Activated CD4-positive, alpha-beta memory T cell treated with anti-CD3 and anti-CD28 coated beads, Interleukin-2, amount 10 ng/mL, durations not matched to agents 7 days and 5 days (primary cell): ENCODE measurements around the gene GNS. TPM values are rescaled to one million over a fixed set of nuclear protein-coding genes. Genes with fewer than 3 reads are reported as not detected.

Experiments used
- CTCF ChIA-PET: fragments of 350-600 bp; sonication (Branson Sonifier 250); formaldehyde crosslinking; loops from one replicate; lab custom pipeline; 2021; ENCODE audit warnings: antibody characterized with exemption, inconsistent platforms; lab: Charles Lee
- POLR2A ChIA-PET: fragments of 350-600 bp; sonication (Branson Sonifier 250); formaldehyde crosslinking; loops from one replicate; lab custom pipeline; 2021; ENCODE audit warnings: antibody characterized with exemption; lab: Charles Lee
- DNase-seq: peaks from one replicate; pipeline ENCODE4 v3.0.0-alpha.2; 2020
- H3K27ac Mint-ChIP-seq: one replicate; pipeline ENCODE4 v1.8.0; 2021; ENCODE audit warnings: mild to moderate bottlenecking, mixed read lengths
- H3K27me3 Mint-ChIP-seq: one replicate; pipeline ENCODE4 v1.8.0; 2021; ENCODE audit warnings: mixed read lengths
- H3K36me3 Mint-ChIP-seq: one replicate; pipeline ENCODE4 v1.8.0; 2021; ENCODE audit warnings: low read depth, mixed read lengths
- H3K4me1 Mint-ChIP-seq: one replicate; pipeline ENCODE4 v1.8.0; 2021; ENCODE audit warnings: mixed read lengths
- H3K4me3 Mint-ChIP-seq: one replicate; pipeline ENCODE4 v1.8.0; 2021; ENCODE audit warnings: mild to moderate bottlenecking, mixed read lengths
- H3K9me3 Mint-ChIP-seq: one replicate; pipeline ENCODE4 v1.8.0; 2021; ENCODE audit warnings: mixed read lengths
- total RNA-seq, 2 experiments: library from RNA; stranded (reverse); gene quantifications; one replicate each; pipeline ENCODE4 v1.2.3, GENCODE V29; 2021

Gene GNS
- total RNA-seq, 2 experiments from 2014 or later: 39.0 to 40.1 TPM

GRCh38 chr12:64773386-64773785 is 14.2 kb upstream of the GNS start:
- Mint-ChIP-seq H3K9me3 (peaks cover 21% of the 10 kb centered on the region), H3K4me1 (no peaks in the 10 kb centered on the region), H3K4me3 (no peak overlapping the region), H3K27me3 (peaks cover 52% of the 10 kb centered on the region), H3K27ac (no peak overlapping the region), H3K36me3 (peaks cover 18% of the 10 kb centered on the region)
- CTCF ChIA-PET: interaction anchor here (1.0 kb wide), 1 partner anchor 23 kb away, joined by 3 read pairs; no protein-coding TSS in a partner anchor
- POLR2A ChIA-PET: no interaction called here
- DNase-seq: no peak

GRCh38 chr12:64767495-64767894 is 8.3 kb upstream of the GNS start:
- Mint-ChIP-seq H3K36me3 (peaks cover 2% of the 10 kb centered on the region), H3K4me1 (no peaks in the 10 kb centered on the region), H3K9me3 (peaks cover 4% of the 10 kb centered on the region), H3K4me3 (no peak overlapping the region), H3K27me3 (peaks cover 18% of the 10 kb centered on the region), H3K27ac (no peak overlapping the region)
- DNase-seq: no peak
- CTCF ChIA-PET: no interaction called here
- POLR2A ChIA-PET: no interaction called here

- ChIA-PET CTCF (no interaction called here), POLR2A (no interaction called here)
- peaks cover 3% of the 10 kb centered on the region for H3K36me3 Mint-ChIP-seq
- peaks cover 37% of the 10 kb centered on the region for H3K4me1 Mint-ChIP-seq
- H3K27ac Mint-ChIP-seq: no peak overlapping the region
- H3K4me3 Mint-ChIP-seq: no peak overlapping the region
- H3K9me3 Mint-ChIP-seq: no peaks in the 10 kb centered on the region
- peaks cover 3% of the 10 kb centered on the region for H3K27me3 Mint-ChIP-seq
- no peak for DNase-seq
Observed at GRCh38 chr12:64760808-64761573, 1.8 kb upstream of the GNS start.

- no peaks in the 10 kb centered on the region for H3K27me3 Mint-ChIP-seq
- POLR2A ChIA-PET: interaction anchor here (1.6 kb wide), 1 partner anchor 147 kb away, joined by 4 read pairs; no protein-coding TSS in a partner anchor
- H3K9me3 Mint-ChIP-seq: no peaks in the 10 kb centered on the region
- CTCF ChIA-PET: interaction anchor here (0.8 kb wide), 1 partner anchor 209 kb away, joined by 3 read pairs; no protein-coding TSS in a partner anchor
- peaks cover 62% of the 10 kb centered on the region for H3K4me1 Mint-ChIP-seq
- H3K27ac Mint-ChIP-seq: no peak overlapping the region
- H3K4me3 Mint-ChIP-seq: peak overlapping the region; percentile 27
- no peak for DNase-seq
- peaks cover 23% of the 10 kb centered on the region for H3K36me3 Mint-ChIP-seq
Observed at GRCh38 chr12:64757771-64758170, 1.4 kb downstream of the GNS start.

- Mint-ChIP-seq H3K27ac (peak overlapping the region; percentile 19), H3K4me3 (no peak overlapping the region), H3K27me3 (no peaks in the 10 kb centered on the region), H3K4me1 (peaks cover 67% of the 10 kb centered on the region), H3K36me3 (peaks cover 28% of the 10 kb centered on the region), H3K9me3 (no peaks in the 10 kb centered on the region)
- DNase-seq: no peak
- ChIA-PET POLR2A (interaction anchor here (0.7 to 1.6 kb wide), 4 partner anchors 42 to 147 kb away, joined by 3 to 4 read pairs (median 3); no protein-coding TSS in a partner anchor), CTCF (interaction anchor here (0.8 to 1.3 kb wide), 2 partner anchors 26 to 43 kb away, joined by 4 to 6 read pairs; no protein-coding TSS in a partner anchor)
Observed at GRCh38 chr12:64756376-64756775, 2.8 kb downstream of the GNS start.

- H3K27ac Mint-ChIP-seq: peak overlapping the region; percentile 69
Observed at GRCh38 chr12:64753427-64753826, 5.8 kb downstream of the GNS start.

GRCh38 chr12:64752833-64753238 is 6.4 kb downstream of the GNS start:
- POLR2A ChIA-PET: no interaction called here
- H3K27ac Mint-ChIP-seq: peak overlapping the region; percentile 69
- H3K27me3 Mint-ChIP-seq: no peaks in the 10 kb centered on the region
- peaks cover 39% of the 10 kb centered on the region for H3K36me3 Mint-ChIP-seq
- H3K4me3 Mint-ChIP-seq: peak overlapping the region; percentile 15
- no peak for DNase-seq
- H3K9me3 Mint-ChIP-seq: no peaks in the 10 kb centered on the region
- CTCF ChIA-PET: interaction anchor here (0.7 to 1.0 kb wide), 2 partner anchors 27 to 43 kb away, joined by 3 read pairs; no protein-coding TSS in a partner anchor
- peaks cover 47% of the 10 kb centered on the region for H3K4me1 Mint-ChIP-seq

More at GRCh38 chr12:64753427-64753826, 5.8 kb downstream of the GNS start:
- POLR2A ChIA-PET: no interaction called here
- H3K9me3 Mint-ChIP-seq: no peaks in the 10 kb centered on the region
- H3K36me3 Mint-ChIP-seq: peaks cover 38% of the 10 kb centered on the region
- H3K4me1 Mint-ChIP-seq: peaks cover 51% of the 10 kb centered on the region
- no peak for DNase-seq
- CTCF ChIA-PET: no interaction called here
- no peaks in the 10 kb centered on the region for H3K27me3 Mint-ChIP-seq
- peak overlapping the region; percentile 15 for H3K4me3 Mint-ChIP-seq

- Mint-ChIP-seq H3K36me3 (peaks cover 42% of the 10 kb centered on the region), H3K27ac (no peak overlapping the region), H3K27me3 (no peaks in the 10 kb centered on the region), H3K4me1 (peaks cover 41% of the 10 kb centered on the region), H3K9me3 (no peaks in the 10 kb centered on the region), H3K4me3 (no peak overlapping the region)
- ChIA-PET CTCF (interaction anchor here (0.7 to 1.0 kb wide), 2 partner anchors 26 to 44 kb away, joined by 3 read pairs; no protein-coding TSS in a partner anchor), POLR2A (no interaction called here)
- DNase-seq: no peak
Observed at GRCh38 chr12:64752032-64752431, 7.2 kb downstream of the GNS start.

GRCh38 chr12:64749461-64750200 is 9.6 kb downstream of the GNS start:
- Mint-ChIP-seq H3K4me3 (no peak overlapping the region), H3K9me3 (no peaks in the 10 kb centered on the region), H3K27me3 (no peaks in the 10 kb centered on the region), H3K36me3 (peaks cover 42% of the 10 kb centered on the region), H3K4me1 (peaks cover 28% of the 10 kb centered on the region), H3K27ac (no peak overlapping the region)
- CTCF ChIA-PET: no interaction called here
- POLR2A ChIA-PET: interaction anchor here (0.6 kb wide), 1 partner anchor 49 kb away, joined by 3 read pairs; no protein-coding TSS in a partner anchor
- no peak for DNase-seq

- H3K9me3 Mint-ChIP-seq: no peaks in the 10 kb centered on the region
- H3K27me3 Mint-ChIP-seq: no peaks in the 10 kb centered on the region
- POLR2A ChIA-PET: no interaction called here
- H3K27ac Mint-ChIP-seq: no peak overlapping the region
- CTCF ChIA-PET: interaction anchor here (1.0 kb wide), 1 partner anchor 198 kb away, joined by 4 read pairs; no protein-coding TSS in a partner anchor
- H3K4me3 Mint-ChIP-seq: no peak overlapping the region
- DNase-seq: no peak
- H3K4me1 Mint-ChIP-seq: peaks cover 17% of the 10 kb centered on the region
- peaks cover 41% of the 10 kb centered on the region for H3K36me3 Mint-ChIP-seq
Observed at GRCh38 chr12:64747695-64748094, 11.5 kb downstream of the GNS start.

GRCh38 chr12:64746663-64747062 is 12.5 kb downstream of the GNS start:
- Mint-ChIP-seq H3K9me3 (no peaks in the 10 kb centered on the region), H3K27me3 (no peaks in the 10 kb centered on the region), H3K27ac (no peak overlapping the region), H3K36me3 (peaks cover 45% of the 10 kb centered on the region), H3K4me3 (no peak overlapping the region), H3K4me1 (peaks cover 13% of the 10 kb centered on the region)
- POLR2A ChIA-PET: no interaction called here
- CTCF ChIA-PET: no interaction called here
- no peak for DNase-seq

- H3K9me3 Mint-ChIP-seq: no peaks in the 10 kb centered on the region
- H3K27ac Mint-ChIP-seq: no peak overlapping the region
- H3K4me3 Mint-ChIP-seq: no peak overlapping the region
- CTCF ChIA-PET: no interaction called here
- DNase-seq: no peak
- H3K27me3 Mint-ChIP-seq: no peaks in the 10 kb centered on the region
- peaks cover 47% of the 10 kb centered on the region for H3K36me3 Mint-ChIP-seq
- H3K4me1 Mint-ChIP-seq: peaks cover 13% of the 10 kb centered on the region
- POLR2A ChIA-PET: interaction anchor here (1.0 kb wide), 1 partner anchor 11 kb away, joined by 3 read pairs; no protein-coding TSS in a partner anchor
Observed at GRCh38 chr12:64745980-64746379, 13.2 kb downstream of the GNS start.
